K562 (cell line): ENCODE results near the gene TBC1D3B. TPM values are rescaled to one million over a fixed set of nuclear protein-coding genes. Genes with fewer than 3 reads are reported as not detected.

Experiments
- ATAC-seq: fragments of 200-7000 bp; cut with Tn5 transposase; 3 replicates; pipeline ENCODE4 v1.9.1; 2020; ENCODE audit warnings: moderate library complexity
- BruUV-seq: library from RNA; stranded (reverse); fragments of 400-500 nt; replicated peaks from 2 replicates; lab custom pipeline; 2021; lab: Mats Ljungman, UMichigan
- CTCF ChIA-PET: fragments of 300-600 bp; formaldehyde crosslinking; extraction: SDS; loops from one replicate; lab custom pipeline; 2021; ENCODE audit warnings: low intra/inter-chr PET ratio; lab: Yijun Ruan, JAX
- POLR2A ChIA-PET: fragments of 300-600, 350-650 bp; sonication (Branson Sonifier 250); formaldehyde crosslinking; extraction: SDS; loops from one replicate; lab custom pipeline; 2021; ENCODE audit warnings: antibody characterized with exemption, inconsistent platforms; lab: Yijun Ruan, JAX
- DNase-seq, 4 experiments: peaks; one replicate each; pipeline versions ENCODE4 v3.0.0 to v3.0.0-alpha.2; 2011 to 2018; ENCODE audit warnings: low spot score in 3 of 4, mixed read lengths in 3 of 4; ENCODE audit errors: extremely low read depth in 1 of 4
- FAIRE-seq: peaks from 2 replicates; lab custom pipeline; 2011; peaks lifted over from hg19 to GRCh38; lab: Jason Lieb, UNC
- H2AFZ ChIP-seq: 2 replicates; pipeline ENCODE4 v1.6.0; 2011; ENCODE audit warnings: low read depth, low read length, control low read depth, inconsistent platforms
- H3K27ac ChIP-seq: fragments of 200-600 bp; 3 replicates; pipeline ENCODE4 v1.8.0; 2011; ENCODE audit warnings: low read depth, mild to moderate bottlenecking, control low read depth, inconsistent platforms, low read length, moderate library complexity, mixed read lengths; ENCODE audit errors: extremely low read depth
- H3K27me3 ChIP-seq, 2 experiments: fragments of 300-600 bp in 1 of 2; 2 replicates in 1 of 2; 3 replicates in 1 of 2; pipeline versions ENCODE4 v1.6.0 to v1.8.0; 2011; ENCODE audit warnings: inconsistent platforms in 2 of 2, low read length in 2 of 2, mild to moderate bottlenecking in 1 of 2, mixed read lengths in 1 of 2, moderate library complexity in 1 of 2; ENCODE audit not compliant: control insufficient read depth in 2 of 2, insufficient read depth in 2 of 2
- H3K36me3 ChIP-seq: fragments of 300-600 bp; 3 replicates; pipeline ENCODE4 v1.8.0; 2011; ENCODE audit warnings: mild to moderate bottlenecking, low read length, inconsistent platforms; ENCODE audit not compliant: control insufficient read depth, insufficient read depth
- H3K4me1 ChIP-seq, 2 experiments: fragments of 200-600 bp in 1 of 2; replicated peaks in 1 of 2; 2 replicates in 1 of 2; 3 replicates in 1 of 2; pipeline versions ENCODE4 v1.5.1 to v1.8.0; 2011; ENCODE audit warnings: inconsistent platforms in 2 of 2, low read length in 2 of 2, mild to moderate bottlenecking in 1 of 2, mixed read lengths in 1 of 2, moderate library complexity in 1 of 2; ENCODE audit not compliant: control insufficient read depth in 2 of 2, insufficient read depth in 2 of 2
- H3K4me2 ChIP-seq: 2 replicates; pipeline ENCODE4 v1.6.1; 2011; ENCODE audit warnings: low read length, control low read depth, inconsistent platforms, mixed read lengths; ENCODE audit not compliant: insufficient read depth
- H3K4me3 ChIP-seq: fragments of 200-600 bp; sonication (generic), shearing (Covaris generic); 2 replicates; pipeline ENCODE4 v1.5.1; 2016; ENCODE audit warnings: control low read depth, inconsistent platforms
- H3K79me2 ChIP-seq: fragments of 200-600 bp; 3 replicates; pipeline ENCODE4 v1.8.0; 2011; ENCODE audit warnings: low read length, inconsistent platforms; ENCODE audit not compliant: control insufficient read depth, insufficient read depth
- H3K9ac ChIP-seq, 2 experiments: 2 replicates each; pipeline versions ENCODE4 v1.6.0 to v1.6.1; 2011; ENCODE audit warnings: low read depth in 2 of 2, low read length in 2 of 2, control low read depth in 1 of 2, inconsistent platforms in 1 of 2, mild to moderate bottlenecking in 1 of 2, mixed read lengths in 1 of 2; ENCODE audit not compliant: insufficient read depth in 1 of 2
- H3K9me1 ChIP-seq: one replicate; pipeline ENCODE4 v1.6.0; 2011; ENCODE audit warnings: inconsistent platforms, mild to moderate bottlenecking, low read length, moderate library complexity; ENCODE audit not compliant: control insufficient read depth, insufficient read depth
- H3K9me3 ChIP-seq: replicated peaks from 2 replicates; pipeline ENCODE4 v1.5.1; 2011; ENCODE audit warnings: low read depth, low read length, inconsistent platforms; ENCODE audit not compliant: control insufficient read depth, insufficient read depth
- H4K20me1 ChIP-seq: replicated peaks from 2 replicates; pipeline ENCODE4 v1.6.1; 2011; ENCODE audit warnings: low read length, inconsistent platforms, mixed read lengths; ENCODE audit not compliant: control insufficient read depth, insufficient read depth
- CBX8 ChIP-seq: fragments of 200-600 bp; sonication (generic); IDR thresholded peaks from 2 replicates; pipeline ENCODE4 v1.6.1; 2012; ENCODE audit warnings: borderline replicate concordance, mixed run types, low read depth, mild to moderate bottlenecking, moderate library complexity, mixed read lengths, low read length, control low read depth, inconsistent platforms; ENCODE audit not compliant: poor library complexity, severe bottlenecking; ENCODE audit errors: extremely low read depth
- CREM ChIP-seq: IDR thresholded peaks from 2 replicates; pipeline ENCODE4 v1.6.1; 2014; ENCODE audit warnings: antibody characterized with exemption, low read depth
- ETV5 ChIP-seq: sonication (generic); formaldehyde crosslinking; IDR thresholded peaks from 2 replicates; pipeline ENCODE4 v1.4.0; 2020; ENCODE audit warnings: low read depth, mild to moderate bottlenecking, missing genetic modification reagents
- HDAC1 ChIP-seq, 2 experiments: fragments of 450-650 bp; IDR thresholded peaks; 2 replicates each; pipeline ENCODE4 v1.6.1; 2016 to 2017; ENCODE audit warnings: inconsistent platforms in 1 of 2, mild to moderate bottlenecking in 1 of 2, moderate library complexity in 1 of 2
- KDM1A ChIP-seq, 2 experiments: fragments of 450-650 bp; IDR thresholded peaks; 2 replicates each; pipeline ENCODE4 v1.6.1; 2016; ENCODE audit warnings: mild to moderate bottlenecking in 2 of 2
- NR2C2 ChIP-seq, 2 experiments: fragments of 200-800 bp in 1 of 2; sonication (Bioruptor generic) in 1 of 2; sonication (generic) in 1 of 2; formaldehyde crosslinking in 1 of 2; IDR thresholded peaks; 2 replicates each; pipeline versions ENCODE4 v1.6.1 to v1.8.0; 2016 to 2022; ENCODE audit warnings: mild to moderate bottlenecking in 1 of 2, missing compliant biosample characterization in 1 of 2, missing genetic modification characterization in 1 of 2, missing genetic modification reagents in 1 of 2
- PURB ChIP-seq: sonication (generic); formaldehyde crosslinking; IDR thresholded peaks from 2 replicates; pipeline ENCODE4 v1.9.0; 2021; ENCODE audit warnings: low read depth, mild to moderate bottlenecking, missing genetic modification reagents
- RB1 ChIP-seq: fragments of 450-650 bp; IDR thresholded peaks from 2 replicates; pipeline ENCODE4 v1.6.1; 2017; ENCODE audit warnings: low read depth, mild to moderate bottlenecking
- SIN3A ChIP-seq, 2 experiments: fragments of 150-350 bp in 1 of 2; IDR thresholded peaks; 2 replicates each; pipeline ENCODE4 v1.6.1; 2011 to 2016; ENCODE audit warnings: borderline replicate concordance in 2 of 2, low read depth in 2 of 2, low read length in 2 of 2, mild to moderate bottlenecking in 2 of 2, moderate library complexity in 2 of 2; ENCODE audit not compliant: control insufficient read depth in 1 of 2
- ZBED1 ChIP-seq: IDR thresholded peaks from 2 replicates; pipeline ENCODE4 v1.6.1; 2014
- ZNF140 ChIP-seq: fragments of 250-450 bp; sonication (Bioruptor Pico); IDR thresholded peaks from 2 replicates; pipeline ENCODE4 v1.8.0; 2021; ENCODE audit warnings: moderate library complexity, mild to moderate bottlenecking, inconsistent platforms
- ZNF282 ChIP-seq: sonication (generic); formaldehyde crosslinking; IDR thresholded peaks from 2 replicates; pipeline ENCODE4 v1.8.1; 2023; ENCODE audit warnings: missing genetic modification reagents
- ZNF507 ChIP-seq: conservative IDR thresholded peaks from 2 replicates; pipeline ENCODE4 v1.6.1; 2017; ENCODE audit warnings: missing genetic modification characterization, missing compliant biosample characterization
- WGBS: fragments of 100-300 bp; shearing (Covaris generic); methylation state at CpG from one replicate; pipeline ENCODE4 v1.1.6; 2016; ENCODE audit warnings: low coverage, mixed read lengths; ENCODE audit not compliant: insufficient coverage; ENCODE audit errors: missing lambda C conversion rate; 5-methylcytosine and 5-hydroxymethylcytosine counted together
- in situ Hi-C: fragments of 300-500 bp; cut with MboI; formaldehyde crosslinking; loops from 4 replicates; pipeline ENCODE4 v1.15.0; 2018; ENCODE audit warnings: inconsistent platforms, mixed read lengths
- intact Hi-C: fragments of 100-400 bp; cut with micrococcal nuclease; formaldehyde crosslinking; loops from 2 replicates; pipeline ENCODE4 v1.14.2; 2022
- polyA plus RNA-seq, 8 experiments: library from polyadenylated mRNA; depleted of rRNA in 4 of 8; stranded (reverse) in 5 of 8; unstranded in 3 of 8; fragments of >200 nt; fragmentation: Nextera tagmentation in 2 of 8; fragmentation: Illumina TruSeq in 1 of 8; extraction: Ambion mirVana in 2 of 8; extraction: Trizol in 1 of 8; gene quantifications; 2 replicates each; pipeline versions ENCODE4 v1.2.1 to v1.2.3, GENCODE V29; 2011 to 2014; ENCODE audit warnings: inconsistent platforms in 1 of 8, missing spikeins in 1 of 8
- total RNA-seq, 7 experiments: library from RNA; depleted of rRNA in 6 of 7; stranded (reverse); fragments of >200 nt in 6 of 7; fragmentation: Illumina TruSeq in 2 of 7; extraction: Trizol in 2 of 7; gene quantifications; 2 replicates each; pipeline versions ENCODE4 v1.2.1 to v1.2.3, GENCODE V29; 2011 to 2021; ENCODE audit warnings: low replicate concordance in 1 of 7
- TF ChIP-seq, protein P1 (sequence below), 2 experiments: fragments of 450-650 bp in 1 of 2; sonication (generic) in 1 of 2; formaldehyde crosslinking in 1 of 2; IDR thresholded peaks in 1 of 2; conservative IDR thresholded peaks in 1 of 2; 2 replicates each; pipeline versions ENCODE4 v1.6.1 to v1.8.1; 2016 to 2023; ENCODE audit warnings: mild to moderate bottlenecking in 2 of 2, moderate library complexity in 2 of 2, inconsistent platforms in 1 of 2, missing genetic modification reagents in 1 of 2
- TF ChIP-seq, protein P2 (sequence below): sonication (generic); formaldehyde crosslinking; IDR thresholded peaks from 2 replicates; pipeline ENCODE4 v1.8.0; 2023; ENCODE audit warnings: mild to moderate bottlenecking, missing genetic modification reagents

The TBC1D3B gene
- total and polyA plus RNA-seq, 9 of the 15 experiments (the other 6 are each of a cell fraction or from before 2014, with no cell fraction given): 0.29 to 0.60 TPM; not detected in 7

DNA sequence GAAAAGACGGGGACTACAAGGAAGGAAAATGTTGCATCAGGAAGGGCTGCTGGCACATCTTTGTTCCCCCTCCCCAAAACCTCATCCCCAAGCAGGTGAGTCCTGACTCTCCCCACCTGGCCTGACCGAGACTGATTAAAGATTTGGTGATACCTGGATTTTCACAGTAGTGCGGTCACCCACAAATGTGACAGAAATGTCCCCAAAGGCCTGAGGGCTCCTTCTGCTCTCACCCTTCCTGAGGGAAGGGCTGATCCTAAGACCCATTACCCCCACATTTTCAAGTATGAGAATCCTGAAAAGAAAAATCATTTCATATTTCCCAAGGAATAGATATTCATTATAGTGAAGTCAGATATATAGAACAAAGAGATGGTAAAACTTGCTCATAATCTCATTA lies 28.8 kb downstream of the TBC1D3B start:
- no peak overlapping the region for H2AFZ ChIP-seq
- TF ChIP-seq HDAC1 (IDR thresholded peaks at IDR 0.05) (no peak), RB1 (no peak), NR2C2 (CRISPR knock-in tag; IDR thresholded peaks at IDR 0.05) (no peak), NR2C2 (tag; IDR thresholded peaks at IDR 0.05) (no peak), PURB (no peak), SIN3A (IDR thresholded peaks at IDR 0.05; ENCODE audit: borderline replicate concordance in 2 of 2, control insufficient read depth in 1 of 2, low read depth in 2 of 2, low read length in 2 of 2) (no peak), KDM1A (IDR thresholded peaks at IDR 0.05) (no peak), ETV5 (CRISPR knock-in tag) (no peak), ZBED1 (no peak), ZNF140 (CRISPR knock-in tag) (no peak), ZNF282 (CRISPR knock-in tag) (no peak), ZNF507 (tag) (no peak), CREM (no peak), CBX8 (no peak)
- TF ChIP-seq, protein P1, sequence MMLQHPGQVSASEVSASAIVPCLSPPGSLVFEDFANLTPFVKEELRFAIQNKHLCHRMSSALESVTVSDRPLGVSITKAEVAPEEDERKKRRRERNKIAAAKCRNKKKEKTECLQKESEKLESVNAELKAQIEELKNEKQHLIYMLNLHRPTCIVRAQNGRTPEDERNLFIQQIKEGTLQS (IDR thresholded peaks at IDR 0.05): no peak
- TF ChIP-seq, protein P1 (CRISPR knock-in tag; conservative IDR thresholded peaks at IDR 0.05): no peak
- TF ChIP-seq, protein P2, sequence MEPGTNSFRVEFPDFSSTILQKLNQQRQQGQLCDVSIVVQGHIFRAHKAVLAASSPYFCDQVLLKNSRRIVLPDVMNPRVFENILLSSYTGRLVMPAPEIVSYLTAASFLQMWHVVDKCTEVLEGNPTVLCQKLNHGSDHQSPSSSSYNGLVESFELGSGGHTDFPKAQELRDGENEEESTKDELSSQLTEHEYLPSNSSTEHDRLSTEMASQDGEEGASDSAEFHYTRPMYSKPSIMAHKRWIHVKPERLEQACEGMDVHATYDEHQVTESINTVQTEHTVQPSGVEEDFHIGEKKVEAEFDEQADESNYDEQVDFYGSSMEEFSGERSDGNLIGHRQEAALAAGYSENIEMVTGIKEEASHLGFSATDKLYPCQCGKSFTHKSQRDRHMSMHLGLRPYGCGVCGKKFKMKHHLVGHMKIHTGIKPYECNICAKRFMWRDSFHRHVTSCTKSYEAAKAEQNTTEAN (CRISPR knock-in tag): no peak
- H3K9me3 ChIP-seq: no peaks in the 10 kb centered on the region
- H3K27ac ChIP-seq: no peak overlapping the region
- FAIRE-seq (no peak), DNase-seq (no peak), ATAC-seq (no peak)
- no peak overlapping the region for H3K4me3 ChIP-seq
- BruUV-seq: no TSS peak
- in situ Hi-C loops (no loop called here), intact Hi-C loops (loop anchor here (10.0 kb wide), 1 partner anchor 293 kb away; no protein-coding TSS in a partner anchor)
- H4K20me1 ChIP-seq: no peaks in the 10 kb centered on the region
- H3K9me1 ChIP-seq: no peaks in the 10 kb centered on the region
- no peak overlapping the region for H3K9ac ChIP-seq
- H3K36me3 ChIP-seq: no peaks in the 10 kb centered on the region
- H3K27me3 ChIP-seq: peaks cover 0 to 4% of the 10 kb centered on the region in 2 experiments; a peak in 3 of 5 replicates
- H3K4me1 ChIP-seq: peaks cover 3 to 5% of the 10 kb centered on the region in 2 experiments; a peak in 1 of 5 replicates
- ChIA-PET CTCF (interaction anchor here (1.3 kb wide), 1 partner anchor 299 kb away, joined by 5 read pairs; no protein-coding TSS in a partner anchor), POLR2A (no interaction called here)
- H3K4me2 ChIP-seq: no peak overlapping the region
- 17% methylated on average over 3 of the region's 3 CpGs for WGBS
- H3K79me2 ChIP-seq: no peaks in the 10 kb centered on the region
